ENCODE measurements around the gene RUNX1. TPM values are rescaled to one million over a fixed set of nuclear protein-coding genes. Genes with fewer than 3 reads are reported as not detected.

Gene RUNX1
- total RNA-seq, 1 donor from 2014 or later: 23.9 TPM

DNA sequence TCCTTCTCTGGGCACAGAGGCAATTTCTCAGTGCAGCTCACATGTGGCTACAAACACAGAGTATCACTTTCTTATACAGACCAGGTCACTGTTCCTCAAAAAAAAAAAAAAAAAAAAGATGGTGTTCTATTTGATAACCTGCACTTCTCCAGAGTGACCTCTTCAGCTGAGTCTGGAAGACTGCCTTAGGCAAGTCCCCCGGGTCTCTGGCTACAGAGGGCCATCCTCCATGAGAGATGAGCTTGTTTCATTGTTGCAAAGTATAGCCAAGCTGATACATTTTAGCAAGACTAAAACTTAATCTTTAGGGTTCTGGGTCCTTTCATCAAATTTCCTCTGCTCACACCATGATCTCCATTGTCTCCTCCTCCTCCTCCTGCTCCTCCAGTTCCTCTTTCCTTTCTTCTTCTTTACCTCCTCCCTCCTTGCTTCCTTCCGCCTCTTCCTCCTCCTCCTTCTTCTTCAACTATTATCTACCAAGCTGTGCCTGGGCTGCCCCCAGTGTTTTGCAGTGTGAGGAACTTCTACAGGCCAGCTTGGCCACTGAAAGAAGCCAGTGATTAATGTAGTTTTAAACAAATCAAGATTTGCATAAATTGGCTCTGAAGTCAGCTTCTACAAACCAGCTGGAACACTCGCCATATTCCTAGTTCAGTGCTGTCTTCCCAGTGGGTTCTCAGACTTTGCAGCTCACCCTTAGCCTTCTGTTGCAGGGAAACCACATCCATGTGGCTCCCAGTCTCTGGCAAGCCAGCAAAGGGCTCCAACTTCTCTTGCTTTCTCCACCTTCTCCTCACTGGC is 139.4 kb downstream of the RUNX1 start:
- H3K4me3 Mint-ChIP-seq (ENCODE audit: unreplicated experiment): no peak overlapping the region
- TF ChIP-seq CTCF (IDR thresholded peaks at IDR 0.05): no peak
- H3K9me3 Mint-ChIP-seq (ENCODE audit: unreplicated experiment): no peaks in the 10 kb centered on the region
- H3K36me3 Mint-ChIP-seq (ENCODE audit: unreplicated experiment): no peaks in the 10 kb centered on the region
- H3K4me1 Mint-ChIP-seq (ENCODE audit: unreplicated experiment): peaks cover 9% of the 10 kb centered on the region
- DNase-seq (ENCODE audit: extremely low spot score, unreplicated experiment): no peak
- peaks cover 6% of the 10 kb centered on the region for H3K27me3 Mint-ChIP-seq (ENCODE audit: unreplicated experiment)
- no peak overlapping the region for H3K27ac Mint-ChIP-seq (ENCODE audit: unreplicated experiment)

DNA sequence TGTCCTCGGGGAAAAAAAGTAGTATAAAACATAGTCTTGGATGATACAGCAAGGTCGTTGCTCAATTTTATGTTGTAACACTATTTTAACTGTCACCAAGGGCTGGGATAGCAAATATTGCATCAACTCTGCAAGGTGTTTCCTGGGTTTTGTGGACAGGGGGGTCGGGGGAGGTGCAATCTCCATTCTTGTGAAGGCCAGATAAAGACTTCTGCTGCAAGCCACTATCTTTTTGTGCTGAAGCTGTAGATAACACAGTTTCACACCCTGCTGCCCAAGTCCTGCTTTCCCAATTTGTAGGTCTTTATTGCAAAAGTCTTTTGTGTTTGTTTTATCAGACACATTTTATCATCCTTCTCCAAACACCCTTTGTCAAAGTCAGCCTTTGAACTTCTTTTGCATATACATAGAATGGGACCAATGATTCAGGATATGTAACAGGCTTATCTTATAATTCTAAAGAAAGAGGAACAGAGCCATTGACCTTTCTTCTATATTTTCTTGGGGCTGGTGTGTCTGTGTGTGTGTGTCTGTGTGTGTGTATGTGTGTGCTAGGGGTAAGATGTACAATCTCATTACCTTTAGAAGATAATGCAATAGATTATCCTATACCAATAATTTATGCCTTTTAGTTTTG is 140.6 kb downstream of the RUNX1 start:
- Mint-ChIP-seq H3K36me3 (ENCODE audit: unreplicated experiment) (no peaks in the 10 kb centered on the region), H3K4me3 (ENCODE audit: unreplicated experiment) (no peak overlapping the region), H3K4me1 (ENCODE audit: unreplicated experiment) (peaks cover 9% of the 10 kb centered on the region), H3K27ac (ENCODE audit: unreplicated experiment) (no peak overlapping the region), H3K9me3 (ENCODE audit: unreplicated experiment) (no peaks in the 10 kb centered on the region), H3K27me3 (ENCODE audit: unreplicated experiment) (peaks cover 7% of the 10 kb centered on the region)
- DNase-seq (ENCODE audit: extremely low spot score, unreplicated experiment): no peak
- no peak for TF ChIP-seq CTCF (IDR thresholded peaks at IDR 0.05)

- Mint-ChIP-seq H3K27ac (ENCODE audit: unreplicated experiment) (no peak overlapping the region), H3K9me3 (ENCODE audit: unreplicated experiment) (no peaks in the 10 kb centered on the region), H3K36me3 (ENCODE audit: unreplicated experiment) (no peaks in the 10 kb centered on the region), H3K4me1 (ENCODE audit: unreplicated experiment) (peaks cover 5% of the 10 kb centered on the region), H3K27me3 (ENCODE audit: unreplicated experiment) (peaks cover 7% of the 10 kb centered on the region), H3K4me3 (ENCODE audit: unreplicated experiment) (no peak overlapping the region)
- no peak for DNase-seq (ENCODE audit: extremely low spot score, unreplicated experiment)
- no peak for TF ChIP-seq CTCF (IDR thresholded peaks at IDR 0.05)
Observed at GRCh38 chr21:34907461-34908418, 141.4 kb downstream of the RUNX1 start.

GRCh38 chr21:34906401-34906800 is 142.7 kb downstream of the RUNX1 start:
- H3K36me3 Mint-ChIP-seq (ENCODE audit: unreplicated experiment): no peaks in the 10 kb centered on the region

More at GRCh38 chr21:34906401-34906800, 142.7 kb downstream of the RUNX1 start:
- Mint-ChIP-seq H3K4me1 (ENCODE audit: unreplicated experiment) (no peaks in the 10 kb centered on the region), H3K27me3 (ENCODE audit: unreplicated experiment) (peaks cover 7% of the 10 kb centered on the region), H3K27ac (ENCODE audit: unreplicated experiment) (no peak overlapping the region), H3K9me3 (ENCODE audit: unreplicated experiment) (no peaks in the 10 kb centered on the region), H3K4me3 (ENCODE audit: unreplicated experiment) (no peak overlapping the region)
- TF ChIP-seq CTCF (IDR thresholded peaks at IDR 0.05): no peak
- DNase-seq (ENCODE audit: extremely low spot score, unreplicated experiment): no peak

Data from osteocyte (in vitro differentiated cells).